OCI-LY7 (cell line): ENCODE results near the gene GPRIN1. TPM values are rescaled to one million over a fixed set of nuclear protein-coding genes. Genes with fewer than 3 reads are reported as not detected.

Source experiments
- BruUV-seq: library from RNA; stranded (reverse); fragments of 400-500 nt; replicated peaks from 2 replicates; lab custom pipeline; 2021; lab: Mats Ljungman, UMichigan
- CTCF ChIA-PET: fragments of 300-600 bp; sonication (Branson Sonifier 250); formaldehyde crosslinking; loops from one replicate; lab custom pipeline; 2022; ENCODE audit warnings: antibody characterized with exemption; ENCODE audit not compliant: unreplicated experiment; lab: Charles Lee
- POLR2A ChIA-PET: fragments of 300-600 bp; sonication (Branson Sonifier 250); formaldehyde crosslinking; loops from one replicate; lab custom pipeline; 2022; ENCODE audit warnings: antibody characterized with exemption; lab: Charles Lee
- DNase-seq: peaks from one replicate; pipeline ENCODE4 v3.0.0-alpha.2; 2015; ENCODE audit warnings: low spot score
- H2AFZ ChIP-seq: fragments of 200-600 bp; sonication (generic), shearing (Covaris generic); 2 replicates; pipeline ENCODE4 v1.6.1; 2014; ENCODE audit warnings: mild to moderate bottlenecking, antibody characterized with exemption, low read length, moderate library complexity
- H3K27ac ChIP-seq: fragments of 200-600 bp; sonication (generic); 2 replicates; pipeline ENCODE4 v1.5.1; 2014; ENCODE audit warnings: mixed run types, low read depth, mild to moderate bottlenecking, moderate library complexity, low read length, inconsistent platforms; ENCODE audit not compliant: poor library complexity, severe bottlenecking
- H3K36me3 ChIP-seq: fragments of 200-600 bp; sonication (generic); 2 replicates; pipeline ENCODE4 v1.6.1; 2014; ENCODE audit warnings: mild to moderate bottlenecking, antibody characterized with exemption, low read length, moderate library complexity, mixed read lengths; ENCODE audit not compliant: insufficient read depth
- H3K4me1 ChIP-seq: fragments of 200-600 bp; sonication (generic); 2 replicates; pipeline ENCODE4 v1.5.1; 2014; ENCODE audit warnings: mild to moderate bottlenecking, low read length; ENCODE audit not compliant: insufficient read depth, poor library complexity, severe bottlenecking
- H3K4me2 ChIP-seq: fragments of 200-600 bp; sonication (generic); 2 replicates; pipeline ENCODE4 v1.6.1; 2014; ENCODE audit warnings: mild to moderate bottlenecking, low read length
- H3K4me3 ChIP-seq: fragments of 200-600 bp; sonication (generic); 2 replicates; pipeline ENCODE4 v1.5.1; 2014; ENCODE audit warnings: mild to moderate bottlenecking, low read depth, low read length; ENCODE audit not compliant: poor library complexity, severe bottlenecking
- H3K79me2 ChIP-seq: fragments of 200-600 bp; sonication (generic); 2 replicates; pipeline ENCODE4 v1.6.1; 2016; ENCODE audit warnings: low read depth, mild to moderate bottlenecking, low read length, moderate library complexity, mixed read lengths; ENCODE audit not compliant: insufficient read depth
- H3K9me2 ChIP-seq: fragments of 200-600 bp; sonication (generic); 2 replicates; pipeline ENCODE4 v1.6.1; 2016; ENCODE audit warnings: mild to moderate bottlenecking, low read length, mixed read lengths; ENCODE audit not compliant: insufficient read depth
- H3K9me3 ChIP-seq: fragments of 200-600 bp; sonication (generic); 2 replicates; pipeline ENCODE4 v1.6.1; 2014; ENCODE audit warnings: mild to moderate bottlenecking, mixed run types, low read length, mixed read lengths
- H4K20me1 ChIP-seq: fragments of 200-600 bp; sonication (generic); 2 replicates; pipeline ENCODE4 v1.6.1; 2014; ENCODE audit warnings: mild to moderate bottlenecking, antibody characterized with exemption, low read length, moderate library complexity, mixed read lengths; ENCODE audit not compliant: insufficient read depth
- CTCF ChIP-seq: fragments of 200-600 bp; sonication (generic); conservative IDR thresholded peaks from 2 replicates; pipeline ENCODE4 v1.5.1; 2014; ENCODE audit warnings: mild to moderate bottlenecking, antibody characterized with exemption, low read length, moderate library complexity, mixed read lengths
- EZH2phosphoT487 ChIP-seq: fragments of 200-600 bp; sonication (generic); IDR thresholded peaks from 2 replicates; pipeline ENCODE4 v1.6.1; 2018; ENCODE audit warnings: low read depth, borderline replicate concordance, mild to moderate bottlenecking, mixed run types, antibody characterized with exemption, low read length, moderate library complexity, mixed read lengths
- intact Hi-C: fragments of 100-400 bp; cut with micrococcal nuclease; formaldehyde crosslinking; loops from one replicate; pipeline ENCODE4 v1.10.0; 2022; ENCODE audit not compliant: unreplicated experiment
- microRNA-seq: library from miRNA; unstranded; fragments of <30 nt; microRNA quantifications from one replicate; pipeline ENCODE4 v1.2.0, GENCODE V29; 2022; ENCODE audit warnings: borderline replicate concordance
- small RNA-seq: library from RNA; depleted of rRNA; stranded (forward); fragments of <200 nt; gene quantifications from one replicate; pipeline ENCODE3, GENCODE V24; 2014
- total RNA-seq, 2 experiments: library from RNA; depleted of rRNA in 1 of 2; stranded (reverse); fragments of >200 nt in 1 of 2; shearing (Covaris generic) in 1 of 2; gene quantifications; 2 replicates each; pipeline ENCODE4 v1.2.3, GENCODE V29; 2014 to 2022

The GPRIN1 gene
- total RNA-seq, 2 experiments from 2014 or later = 3.8 to 5.3 TPM

GRCh38 chr5:176547802-176548201, 62.2 kb downstream of the GPRIN1 start:
- TF ChIP-seq CTCF (0 out of 2 replicates have a peak, but pooled peaks have one; percentile 15), EZH2phosphoT487 (no peak)
- CTCF ChIA-PET = no interaction called here
- intact Hi-C loops = no loop called here

More at GRCh38 chr5:176547802-176548201, 62.2 kb downstream of the GPRIN1 start:
- no peaks in the 10 kb centered on the region for H3K9me3 ChIP-seq
- H4K20me1 ChIP-seq = no peaks in the 10 kb centered on the region
- POLR2A ChIA-PET = interaction anchor here (0.9 to 1.6 kb wide), 3 partner anchors 11 to 17 kb away, joined by 3 to 5 read pairs (median 5); partner anchors contain the start of gene RNF44
- H2AFZ ChIP-seq = no peak overlapping the region
- H3K27ac ChIP-seq = no peak overlapping the region
- H3K36me3 ChIP-seq = peaks cover 14% of the 10 kb centered on the region; the same call in 1 of the 2 replicates
- H3K4me1 ChIP-seq = peaks cover 44% of the 10 kb centered on the region
- DNase-seq = no peak
- H3K9me2 ChIP-seq = no peaks in the 10 kb centered on the region
- peaks cover 25% of the 10 kb centered on the region; the same call in 1 of the 2 replicates for H3K79me2 ChIP-seq
- no peak overlapping the region for H3K4me3 ChIP-seq
- no peak overlapping the region for H3K4me2 ChIP-seq
- BruUV-seq = no TSS peak

Small RNA genes within 50 kb of the gene (microRNA-seq; reads per million reads assigned to microRNA genes)
- gene MIR4281 = not detected

Small RNA genes within 50 kb of the gene (small RNA-seq; reads per million reads assigned to genes)
- gene MIR4281 (not detected), gene RF00019 (not detected), gene RN7SL684P (not detected)

Other genes starting within 250 kb of the GPRIN1 start
- 27.5 and 33.3 TPM in 2 replicates for gene KIAA1191, start 248.4 kb downstream of the GPRIN1 start, total RNA-seq (2014; rRNA removed; shearing (Covaris generic))
- 41.2 and 42.1 TPM in 2 replicates for gene KIAA1191, start 248.4 kb downstream of the GPRIN1 start, total RNA-seq (2022)
- gene ARL10, start 244.7 kb downstream of the GPRIN1 start, total RNA-seq (2014; rRNA removed; shearing (Covaris generic)) = 0.03 TPM in 1 of 2 replicates, not detected in the other
- gene ARL10, start 244.7 kb downstream of the GPRIN1 start, total RNA-seq (2022) = 0.04 and 0.06 TPM in 2 replicates
- 83.8 and 91.5 TPM in 2 replicates for gene NOP16, start 221.6 kb downstream of the GPRIN1 start, total RNA-seq (2014; rRNA removed; shearing (Covaris generic))
- gene NOP16, start 221.6 kb downstream of the GPRIN1 start, total RNA-seq (2022) = 63.8 and 86.4 TPM in 2 replicates
- gene HIGD2A, start 221.4 kb downstream of the GPRIN1 start, total RNA-seq (2014; rRNA removed; shearing (Covaris generic)) = 140 and 223 TPM in 2 replicates
- 145 and 155 TPM in 2 replicates for gene HIGD2A, start 221.4 kb downstream of the GPRIN1 start, total RNA-seq (2022)
- 53.4 and 69.2 TPM in 2 replicates for gene CLTB, start 193.6 kb downstream of the GPRIN1 start, total RNA-seq (2014; rRNA removed; shearing (Covaris generic))
- gene CLTB, start 193.6 kb downstream of the GPRIN1 start, total RNA-seq (2022) = 44.5 and 53.0 TPM in 2 replicates
- gene FAF2, start 161.8 kb downstream of the GPRIN1 start, total RNA-seq (2014; rRNA removed; shearing (Covaris generic)) = 27.9 and 36.9 TPM in 2 replicates
- gene FAF2, start 161.8 kb downstream of the GPRIN1 start, total RNA-seq (2022) = 46.4 and 49.7 TPM in 2 replicates
- 47.4 and 61.2 TPM in 2 replicates for gene RNF44, start 72.8 kb downstream of the GPRIN1 start, total RNA-seq (2014; rRNA removed; shearing (Covaris generic))
- gene RNF44, start 72.8 kb downstream of the GPRIN1 start, total RNA-seq (2022) = 164 and 207 TPM in 2 replicates
- gene CDHR2, start 60.8 kb downstream of the GPRIN1 start, total RNA-seq (2014; rRNA removed; shearing (Covaris generic)) = 0.25 and 0.33 TPM in 2 replicates
- 2.8 and 3.8 TPM in 2 replicates for gene CDHR2, start 60.8 kb downstream of the GPRIN1 start, total RNA-seq (2022)
- 0.50 and 0.70 TPM in 2 replicates for gene SNCB, start 20.4 kb upstream of the GPRIN1 start, total RNA-seq (2014; rRNA removed; shearing (Covaris generic))
- 3.5 TPM in 2 replicates for gene SNCB, start 20.4 kb upstream of the GPRIN1 start, total RNA-seq (2022)
- gene EIF4E1B, start 20.5 kb upstream of the GPRIN1 start, total RNA-seq (2014; rRNA removed; shearing (Covaris generic)) = 0.16 and 0.64 TPM in 2 replicates
- gene EIF4E1B, start 20.5 kb upstream of the GPRIN1 start, total RNA-seq (2022) = 2.4 and 2.9 TPM in 2 replicates
- 9.3 and 10.3 TPM in 2 replicates for gene TSPAN17, start 37.3 kb upstream of the GPRIN1 start, total RNA-seq (2014; rRNA removed; shearing (Covaris generic))
- gene TSPAN17, start 37.3 kb upstream of the GPRIN1 start, total RNA-seq (2022) = 18.4 and 23.3 TPM in 2 replicates
- gene UNC5A, start 200.4 kb upstream of the GPRIN1 start, total RNA-seq (2014; rRNA removed; shearing (Covaris generic)) = not detected in 2 replicates
- not detected in 2 replicates for gene UNC5A, start 200.4 kb upstream of the GPRIN1 start, total RNA-seq (2022)